ENCODE measurements around the gene SIL1. TPM values are rescaled to one million over a fixed set of nuclear protein-coding genes. Genes with fewer than 3 reads are reported as not detected.

Gene SIL1
- polyA plus RNA-seq, 3 donors, result 25.4 to 35.1 (median 27.9) TPM

DNA sequence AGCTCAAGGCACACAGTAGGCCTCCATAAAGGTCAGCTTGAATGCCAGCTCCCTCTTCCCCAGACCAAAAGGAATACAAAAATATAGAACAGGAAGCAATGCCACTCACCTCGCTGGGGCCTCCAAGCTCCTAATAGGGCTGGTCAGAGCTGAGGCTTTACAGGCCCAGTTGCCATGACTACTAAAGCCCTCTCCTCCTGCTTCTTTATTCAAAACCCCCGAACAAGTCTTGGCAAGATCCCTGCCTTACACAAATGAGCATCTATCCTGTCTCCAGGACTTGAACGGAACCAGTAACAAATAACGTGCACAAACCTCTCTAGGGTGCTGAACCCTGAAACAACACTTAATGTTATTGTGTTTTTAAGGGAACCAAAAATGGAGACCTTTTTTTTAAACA, 136.3 kb downstream of the SIL1 start:
- H3K27me3 ChIP-seq (ENCODE audit: control insufficient read depth in 2 of 2, insufficient read depth in 2 of 2, low read length in 2 of 2), result no peaks in the 10 kb centered on the region
- no peak overlapping the region for H3K27ac ChIP-seq (ENCODE audit: low read depth in 1 of 2, low read length in 2 of 2)
- no peaks in the 10 kb centered on the region for H3K36me3 ChIP-seq (replicated peaks in 1 of 2; ENCODE audit: control insufficient read depth in 1 of 2, insufficient read depth in 2 of 2, low read length in 2 of 2)
- H3K9ac ChIP-seq (ENCODE audit: insufficient read depth, low read length, poor library complexity, severe bottlenecking), result no peak overlapping the region
- no peaks in the 10 kb centered on the region for H3K79me2 ChIP-seq (ENCODE audit: insufficient read depth, low read length)
- no peaks in the 10 kb centered on the region for H3K9me3 Mint-ChIP-seq
- H3K4me1 Mint-ChIP-seq, result peaks cover 19% of the 10 kb centered on the region
- TF ChIP-seq, protein P1, sequence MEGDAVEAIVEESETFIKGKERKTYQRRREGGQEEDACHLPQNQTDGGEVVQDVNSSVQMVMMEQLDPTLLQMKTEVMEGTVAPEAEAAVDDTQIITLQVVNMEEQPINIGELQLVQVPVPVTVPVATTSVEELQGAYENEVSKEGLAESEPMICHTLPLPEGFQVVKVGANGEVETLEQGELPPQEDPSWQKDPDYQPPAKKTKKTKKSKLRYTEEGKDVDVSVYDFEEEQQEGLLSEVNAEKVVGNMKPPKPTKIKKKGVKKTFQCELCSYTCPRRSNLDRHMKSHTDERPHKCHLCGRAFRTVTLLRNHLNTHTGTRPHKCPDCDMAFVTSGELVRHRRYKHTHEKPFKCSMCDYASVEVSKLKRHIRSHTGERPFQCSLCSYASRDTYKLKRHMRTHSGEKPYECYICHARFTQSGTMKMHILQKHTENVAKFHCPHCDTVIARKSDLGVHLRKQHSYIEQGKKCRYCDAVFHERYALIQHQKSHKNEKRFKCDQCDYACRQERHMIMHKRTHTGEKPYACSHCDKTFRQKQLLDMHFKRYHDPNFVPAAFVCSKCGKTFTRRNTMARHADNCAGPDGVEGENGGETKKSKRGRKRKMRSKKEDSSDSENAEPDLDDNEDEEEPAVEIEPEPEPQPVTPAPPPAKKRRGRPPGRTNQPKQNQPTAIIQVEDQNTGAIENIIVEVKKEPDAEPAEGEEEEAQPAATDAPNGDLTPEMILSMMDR (IDR thresholded peaks at IDR 0.05), result no peak
- H3K27ac Mint-ChIP-seq, result no peak overlapping the region
- intact Hi-C loops (cut with micrococcal nuclease), result no loop called here
- 75% methylated on average over 1 of the region's 4 CpGs for WGBS (ENCODE audit: insufficient coverage)
- peaks cover 11 to 18% of the 10 kb centered on the region in 2 donors for H3K36me3 Mint-ChIP-seq
- no peak overlapping the region for H3K4me2 ChIP-seq (replicated peaks; ENCODE audit: extremely low read depth, low read length, poor library complexity, severe bottlenecking)
- peaks cover 7 to 9% of the 10 kb centered on the region in 2 donors for H3K4me1 ChIP-seq (ENCODE audit: control insufficient read depth in 1 of 2, insufficient read depth in 2 of 2, low read length in 2 of 2)
- H4K20me1 ChIP-seq (ENCODE audit: insufficient read depth, low read length), result no peaks in the 10 kb centered on the region
- no peak overlapping the region for H2AFZ ChIP-seq (ENCODE audit: insufficient read depth, low read depth, low read length, poor library complexity, severe bottlenecking)
- H3K9me3 ChIP-seq (replicated peaks in 1 of 2; ENCODE audit: control insufficient read depth in 1 of 2, insufficient read depth in 1 of 2, low read length in 2 of 2), result no peaks in the 10 kb centered on the region
- no peak for DNase-seq
- H3K4me3 Mint-ChIP-seq, result no peak overlapping the region
- no peak overlapping the region for H3K4me3 ChIP-seq (replicated peaks in 1 of 3; ENCODE audit: low read depth in 2 of 3, low read length in 3 of 3)
- H3K27me3 Mint-ChIP-seq (ENCODE audit: low read depth in 3 of 3), result peaks cover 0 to 3% (median 0%) of the 10 kb centered on the region in 3 donors

DNA sequence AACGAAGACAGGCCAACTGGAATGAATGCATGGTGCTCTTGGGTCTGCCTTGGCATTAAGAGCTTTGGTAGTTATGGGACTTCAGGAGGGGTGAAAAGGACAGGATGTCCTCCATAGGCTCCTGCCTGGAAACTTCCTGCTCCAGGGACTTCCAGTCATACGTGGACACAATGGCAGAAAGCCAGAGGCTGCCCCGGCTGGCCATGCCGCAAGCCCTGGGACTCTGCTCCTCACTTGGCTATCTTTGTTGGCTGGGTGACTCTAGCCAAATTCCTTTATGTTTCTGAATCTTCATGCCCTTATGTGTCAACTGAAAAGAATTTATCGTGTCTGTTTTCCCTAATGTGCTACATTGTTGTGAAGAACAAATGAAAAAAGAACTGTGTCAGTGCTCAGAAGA, 136.9 kb downstream of the SIL1 start:
- Histone ChIP-seq H3K4me1 (ENCODE audit: control insufficient read depth in 1 of 2, insufficient read depth in 2 of 2, low read length in 2 of 2) (peaks cover 2 to 3% of the 10 kb centered on the region in 2 donors), H2AFZ (ENCODE audit: insufficient read depth, low read depth, low read length, poor library complexity, severe bottlenecking) (no peak overlapping the region), H3K27ac (ENCODE audit: low read depth in 1 of 2, low read length in 2 of 2) (no peak overlapping the region), H3K36me3 (replicated peaks in 1 of 2; ENCODE audit: control insufficient read depth in 1 of 2, insufficient read depth in 2 of 2, low read length in 2 of 2) (no peaks in the 10 kb centered on the region), H3K9me3 (replicated peaks in 1 of 2; ENCODE audit: control insufficient read depth in 1 of 2, insufficient read depth in 1 of 2, low read length in 2 of 2) (no peaks in the 10 kb centered on the region), H3K79me2 (ENCODE audit: insufficient read depth, low read length) (no peaks in the 10 kb centered on the region), H3K4me3 (replicated peaks in 1 of 3; ENCODE audit: low read depth in 2 of 3, low read length in 3 of 3) (no peak overlapping the region), H3K27me3 (ENCODE audit: control insufficient read depth in 2 of 2, insufficient read depth in 2 of 2, low read length in 2 of 2) (no peaks in the 10 kb centered on the region), H3K4me2 (replicated peaks; ENCODE audit: extremely low read depth, low read length, poor library complexity, severe bottlenecking) (no peak overlapping the region), H3K9ac (ENCODE audit: insufficient read depth, low read length, poor library complexity, severe bottlenecking) (no peak overlapping the region), H4K20me1 (ENCODE audit: insufficient read depth, low read length) (no peaks in the 10 kb centered on the region)
- DNase-seq, result no peak
- Mint-ChIP-seq H3K4me1 (peaks cover 14% of the 10 kb centered on the region), H3K27ac (no peak overlapping the region), H3K9me3 (no peaks in the 10 kb centered on the region), H3K36me3 (peaks cover 11 to 18% of the 10 kb centered on the region in 2 donors), H3K4me3 (no peak overlapping the region), H3K27me3 (ENCODE audit: low read depth in 3 of 3) (peaks cover 0 to 2% (median 0%) of the 10 kb centered on the region in 3 donors)
- TF ChIP-seq, protein P1 (IDR thresholded peaks at IDR 0.05), result no peak
- 96% methylated on average over 4 of the region's 5 CpGs for WGBS (ENCODE audit: insufficient coverage)
- intact Hi-C loops (cut with micrococcal nuclease), result no loop called here

Measured in CD14-positive monocyte (primary cell).